Testis (tissue), 2 donors: ENCODE results near the gene SLAMF1.

ENCODE experiments used
- CTCF ChIP-seq, 3 experiments: fragments of 450-650 bp in 2 of 3; fragments of 200-600 bp in 1 of 3; sonication (generic) in 1 of 3; IDR thresholded peaks; one replicate each; pipeline ENCODE4 v1.5.1; 2016 to 2019; ENCODE audit warnings: antibody characterized with exemption in 3 of 3, mild to moderate bottlenecking in 2 of 3, moderate library complexity in 1 of 3
- POLR2A ChIP-seq: fragments of 450-650 bp; IDR thresholded peaks from one replicate; pipeline ENCODE4 v1.6.1; 2017; ENCODE audit warnings: antibody characterized with exemption, mild to moderate bottlenecking, moderate library complexity

GRCh38 chr1:160640359-160641123 is 6.3 kb downstream of the SLAMF1 start:
- TF ChIP-seq CTCF (IDR thresholded peaks at IDR 0.05) (no peak), POLR2A (no peak)
